GM23338 (cell line): ENCODE measurements around the gene CCDC74B.
"Not testable (repeated sequence)": the region's sequence is repeated elsewhere in the genome, so short reads cannot be mapped to it uniquely, and the experiment has no call there.

Experiments used
- CREB1 ChIP-seq: fragments of 250-450 bp; sonication (Bioruptor Pico); IDR thresholded peaks from 2 replicates; pipeline ENCODE4 v1.5.0; 2020; ENCODE audit warnings: low read depth, mild to moderate bottlenecking, moderate library complexity
- CTCF ChIP-seq, 2 experiments: fragments of 200-600 bp in 1 of 2; sonication (generic) in 1 of 2; conservative IDR thresholded peaks; 2 replicates each; pipeline versions ENCODE4 v1.5.1 to v1.6.1; 2016 to 2017; ENCODE audit warnings: antibody characterized with exemption in 2 of 2, low read depth in 2 of 2, mild to moderate bottlenecking in 2 of 2, moderate library complexity in 1 of 2
- ETS1 ChIP-seq: IDR thresholded peaks from 2 replicates; pipeline ENCODE4 v1.6.1; 2016; ENCODE audit warnings: antibody characterized with exemption
- EZH2 ChIP-seq: fragments of 200-600 bp; sonication (generic); IDR thresholded peaks from one replicate; pipeline ENCODE4 v1.8.0; 2017; ENCODE audit warnings: antibody characterized with exemption, mild to moderate bottlenecking, low read depth; ENCODE audit not compliant: unreplicated experiment
- EZH2phosphoT487 ChIP-seq: fragments of 200-600 bp; sonication (generic); IDR thresholded peaks from one replicate; pipeline ENCODE4 v1.8.1; 2018; ENCODE audit warnings: antibody characterized with exemption; ENCODE audit not compliant: unreplicated experiment
- JUNB ChIP-seq: IDR thresholded peaks from one replicate; pipeline ENCODE4 v1.6.1; 2016; ENCODE audit warnings: antibody characterized with exemption; ENCODE audit not compliant: unreplicated experiment
- NANOG ChIP-seq: IDR thresholded peaks from 2 replicates; pipeline ENCODE4 v1.6.1; 2016; ENCODE audit warnings: antibody characterized with exemption, borderline replicate concordance
- POLR2AphosphoS5 ChIP-seq: IDR thresholded peaks from 2 replicates; pipeline ENCODE4 v1.6.1; 2016; ENCODE audit warnings: antibody characterized with exemption, low read depth
- REST ChIP-seq: IDR thresholded peaks from one replicate; pipeline ENCODE4 v1.6.1; 2018; ENCODE audit warnings: antibody characterized with exemption; ENCODE audit not compliant: unreplicated experiment
- STAT1 ChIP-seq: IDR thresholded peaks from one replicate; pipeline ENCODE4 v1.6.1; 2016; ENCODE audit warnings: antibody characterized with exemption; ENCODE audit not compliant: unreplicated experiment
- ZNF114 ChIP-seq: fragments of 250-450 bp; sonication (Bioruptor Pico); IDR thresholded peaks from 2 replicates; pipeline ENCODE4 v1.5.0; 2020; ENCODE audit warnings: mild to moderate bottlenecking, moderate library complexity

GRCh38 chr2:130128464-130128863, 16.4 kb downstream of the CCDC74B start:
- TF ChIP-seq CTCF (conservative IDR thresholded peaks at IDR 0.05; ENCODE audit: low read depth in 2 of 2); POLR2AphosphoS5; EZH2; CREB1 (CRISPR knock-in tag); ETS1; ZNF114 (CRISPR knock-in tag); EZH2phosphoT487; REST; STAT1; JUNB; NANOG: not testable (repeated sequence)
